ENCODE results near the gene CCR6. TPM values are rescaled to one million over a fixed set of nuclear protein-coding genes. Genes with fewer than 3 reads are reported as not detected.
A peak's percentile ranks its signal among the peaks of the same experiment; 100 is the strongest.

CCR6 gene
- total RNA-seq, 6 donors from 2014 or later: 0.34 to 1.9 (median 1.0) TPM; not detected in 3

DNA sequence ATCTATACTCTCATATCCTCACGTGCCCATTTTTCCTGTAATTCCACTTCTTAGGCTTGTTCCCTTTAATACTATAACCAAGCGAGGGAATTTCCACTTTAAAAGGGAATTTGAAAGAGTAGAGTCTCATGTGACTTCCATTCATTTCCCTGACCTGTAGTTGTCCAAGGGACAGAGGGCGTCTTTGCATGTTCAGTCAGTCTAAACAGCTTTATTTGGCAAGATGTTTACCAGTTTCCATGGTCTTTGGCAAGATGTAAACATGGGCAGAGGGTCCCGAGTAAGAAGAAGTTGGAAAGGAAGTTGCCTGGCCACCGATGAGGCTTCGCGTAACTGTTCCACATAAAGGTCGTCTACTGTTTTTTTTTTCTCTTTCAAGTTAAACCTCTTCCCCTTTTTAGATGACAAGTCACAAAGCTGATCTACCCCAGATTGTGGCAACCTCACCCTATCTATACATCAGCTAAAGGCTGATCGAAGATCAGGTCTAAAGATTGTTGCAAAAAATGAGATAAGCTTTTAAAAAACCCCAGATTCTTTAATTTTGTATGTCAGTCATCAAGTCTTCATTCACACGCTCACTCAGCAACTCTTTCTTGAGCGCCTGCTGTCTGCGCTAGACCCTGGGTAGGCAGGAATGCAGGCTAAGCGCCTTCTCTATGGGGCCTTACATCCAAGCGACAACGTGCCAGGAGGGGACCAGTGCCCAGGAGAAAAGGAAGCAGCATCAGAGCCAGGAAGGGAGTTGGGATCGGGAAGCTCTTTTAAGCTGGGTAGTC is 31.7 kb upstream of the CCR6 start:
- Histone ChIP-seq H3K36me3 (no peaks in the 10 kb centered on the region), H3K9me3 (peaks cover 0 to 15% (median 0%) of the 10 kb centered on the region in 4 donors), H3K4me3 (no peak overlapping the region), H3K27ac (peak overlapping the region in 3 of 4 donors; percentile 27 to 49 (median 31)), H3K4me1 (peaks cover 0 to 12% (median 8%) of the 10 kb centered on the region in 4 donors), H3K27me3 (no peaks in the 10 kb centered on the region)
- ATAC-seq (ENCODE audit: low FRiP score in 2 of 2) (peak in 1 of 2 donors; percentile 52), DNase-seq (no peak)
- no peak for TF ChIP-seq EP300 (IDR thresholded peaks at IDR 0.05)
- no peak for TF ChIP-seq POLR2A (IDR thresholded peaks at IDR 0.05)
- TF ChIP-seq POLR2AphosphoS5 (IDR thresholded peaks at IDR 0.05): no peak
- TF ChIP-seq, protein P1, sequence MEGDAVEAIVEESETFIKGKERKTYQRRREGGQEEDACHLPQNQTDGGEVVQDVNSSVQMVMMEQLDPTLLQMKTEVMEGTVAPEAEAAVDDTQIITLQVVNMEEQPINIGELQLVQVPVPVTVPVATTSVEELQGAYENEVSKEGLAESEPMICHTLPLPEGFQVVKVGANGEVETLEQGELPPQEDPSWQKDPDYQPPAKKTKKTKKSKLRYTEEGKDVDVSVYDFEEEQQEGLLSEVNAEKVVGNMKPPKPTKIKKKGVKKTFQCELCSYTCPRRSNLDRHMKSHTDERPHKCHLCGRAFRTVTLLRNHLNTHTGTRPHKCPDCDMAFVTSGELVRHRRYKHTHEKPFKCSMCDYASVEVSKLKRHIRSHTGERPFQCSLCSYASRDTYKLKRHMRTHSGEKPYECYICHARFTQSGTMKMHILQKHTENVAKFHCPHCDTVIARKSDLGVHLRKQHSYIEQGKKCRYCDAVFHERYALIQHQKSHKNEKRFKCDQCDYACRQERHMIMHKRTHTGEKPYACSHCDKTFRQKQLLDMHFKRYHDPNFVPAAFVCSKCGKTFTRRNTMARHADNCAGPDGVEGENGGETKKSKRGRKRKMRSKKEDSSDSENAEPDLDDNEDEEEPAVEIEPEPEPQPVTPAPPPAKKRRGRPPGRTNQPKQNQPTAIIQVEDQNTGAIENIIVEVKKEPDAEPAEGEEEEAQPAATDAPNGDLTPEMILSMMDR (IDR thresholded peaks at IDR 0.05): no peak
- 62 to 73% methylated on average over 16 of the region's 16 CpGs for WGBS, 2 donors

DNA sequence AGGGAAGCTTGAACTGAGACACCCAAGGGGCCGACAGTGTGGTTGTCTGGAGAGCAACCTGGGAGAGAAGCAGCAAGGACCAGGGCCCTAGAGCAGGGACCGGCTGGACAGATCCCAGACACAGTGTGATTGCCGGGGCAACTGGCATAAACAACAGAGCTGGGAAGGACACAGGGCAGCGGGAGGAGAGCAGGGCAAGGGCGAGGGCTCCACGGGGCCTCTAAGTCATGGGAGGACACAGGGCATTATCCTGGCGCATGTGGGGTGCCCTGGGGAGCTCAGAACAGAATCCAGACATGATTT is 31.1 kb upstream of the CCR6 start:
- no peak overlapping the region for H3K4me3 ChIP-seq
- H3K4me1 ChIP-seq: peaks cover 0 to 12% (median 8%) of the 10 kb centered on the region in 4 donors
- peak in 1 of 2 donors; percentile 12 for DNase-seq
- TF ChIP-seq POLR2A (IDR thresholded peaks at IDR 0.05) (no peak), EP300 (IDR thresholded peaks at IDR 0.05) (no peak), POLR2AphosphoS5 (IDR thresholded peaks at IDR 0.05) (no peak)
- TF ChIP-seq, protein P1 (IDR thresholded peaks at IDR 0.05): no peak
- ATAC-seq (ENCODE audit: low FRiP score in 2 of 2): peak in 1 of 2 donors; percentile 42
- no peaks in the 10 kb centered on the region for H3K27me3 ChIP-seq
- peaks cover 0 to 9% (median 0%) of the 10 kb centered on the region in 4 donors for H3K9me3 ChIP-seq
- 55 to 68% methylated on average over 6 to 7 of the region's 7 CpGs for WGBS, 2 donors
- H3K36me3 ChIP-seq: no peaks in the 10 kb centered on the region
- peak overlapping the region in 1 of 4 donors; percentile 31 for H3K27ac ChIP-seq

DNA sequence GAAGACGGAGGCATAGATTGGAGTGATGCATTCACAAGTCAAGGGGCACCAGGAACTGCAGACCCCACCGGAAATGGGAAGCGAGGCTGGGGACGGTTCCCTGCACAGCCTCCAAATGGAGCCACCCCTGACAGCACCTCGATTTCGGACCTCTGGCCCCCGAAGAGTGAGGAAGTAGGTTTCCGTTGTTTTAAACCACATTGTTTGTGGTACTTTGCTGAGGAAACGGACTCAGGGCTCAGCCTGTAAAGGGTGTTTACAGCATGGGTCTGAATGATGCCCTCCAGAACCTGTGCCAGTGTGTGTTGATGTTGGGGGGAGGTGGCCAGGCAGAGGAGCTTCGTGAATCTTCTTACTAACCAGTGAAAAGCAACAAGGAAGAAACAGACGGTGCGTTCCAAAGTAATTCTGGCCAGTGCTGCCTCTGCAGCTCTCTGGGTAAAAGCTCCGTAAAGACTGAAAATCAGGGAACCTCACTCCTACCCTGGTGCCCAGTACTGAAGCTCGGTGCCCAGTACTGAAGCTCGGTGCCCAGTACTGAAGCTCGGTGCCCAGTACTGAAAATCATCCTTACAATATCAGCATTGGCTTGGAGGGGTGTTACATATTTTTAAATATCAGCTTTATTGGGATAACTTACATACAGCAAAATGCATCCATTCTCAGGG is 30.1 kb upstream of the CCR6 start:
- WGBS, 2 donors: 65 to 74% methylated on average over 16 of the region's 16 CpGs
- Histone ChIP-seq H3K4me3 (no peak overlapping the region), H3K4me1 (peaks cover 0 to 12% (median 8%) of the 10 kb centered on the region in 4 donors), H3K27ac (peak overlapping the region in 1 of 4 donors; percentile 2), H3K27me3 (no peaks in the 10 kb centered on the region), H3K36me3 (no peaks in the 10 kb centered on the region), H3K9me3 (no peaks in the 10 kb centered on the region)
- no peak for TF ChIP-seq POLR2AphosphoS5 (IDR thresholded peaks at IDR 0.05)
- no peak for TF ChIP-seq EP300 (IDR thresholded peaks at IDR 0.05)
- TF ChIP-seq, protein P1 (IDR thresholded peaks at IDR 0.05): no peak
- no peak for TF ChIP-seq POLR2A (IDR thresholded peaks at IDR 0.05)
- no peak for ATAC-seq (ENCODE audit: low FRiP score in 2 of 2)
- no peak for DNase-seq

DNA sequence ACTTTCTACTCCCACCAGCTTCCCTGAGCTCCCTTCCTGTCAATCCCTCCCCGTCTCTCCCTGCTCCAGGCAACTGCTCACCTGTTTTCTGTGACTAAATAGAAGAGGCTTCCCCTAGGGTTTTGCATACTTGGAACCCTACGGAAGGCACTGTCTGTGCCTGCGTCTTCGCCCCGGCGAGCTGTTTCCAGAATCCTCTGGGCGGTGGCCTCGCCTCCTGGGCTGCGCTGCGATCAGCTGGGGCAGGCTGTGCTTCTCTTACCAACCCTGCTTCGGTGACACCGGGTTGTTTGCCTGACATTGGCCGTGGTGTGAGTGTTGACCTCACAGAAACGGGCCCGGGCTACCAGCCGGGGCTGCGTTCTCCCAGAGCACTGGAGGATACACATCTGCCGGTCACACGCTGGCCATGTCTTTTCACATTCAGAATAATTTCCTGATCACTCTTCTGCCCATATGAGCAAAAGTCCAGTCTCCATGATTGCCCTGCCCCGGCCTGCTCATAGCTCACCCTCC is 29.4 kb upstream of the CCR6 start:
- no peaks in the 10 kb centered on the region for H3K36me3 ChIP-seq
- ATAC-seq (ENCODE audit: low FRiP score in 2 of 2): no peak
- no peaks in the 10 kb centered on the region for H3K9me3 ChIP-seq
- H3K27me3 ChIP-seq: no peaks in the 10 kb centered on the region
- peak in 1 of 2 donors; percentile 62 for DNase-seq
- peak overlapping the region in 2 of 4 donors; percentile 9 to 12 for H3K4me3 ChIP-seq
- H3K27ac ChIP-seq: peak overlapping the region in 1 of 4 donors; percentile 39
- peaks cover 0 to 12% (median 8%) of the 10 kb centered on the region in 4 donors for H3K4me1 ChIP-seq
- WGBS, 2 donors: 88% methylated on average over 17 to 20 of the region's 20 CpGs
- TF ChIP-seq, protein P1 (IDR thresholded peaks at IDR 0.05): no peak
- no peak for TF ChIP-seq POLR2AphosphoS5 (IDR thresholded peaks at IDR 0.05)
- TF ChIP-seq POLR2A (IDR thresholded peaks at IDR 0.05): no peak
- TF ChIP-seq EP300 (IDR thresholded peaks at IDR 0.05): no peak

Measured in upper lobe of left lung (tissue), 6 donors.